Measurements from ENCODE around the gene CDC45.

The CDC45 gene

GRCh38 chr22:19519041-19519926 lies 39.6 kb downstream of the CDC45 start:
- H3K9me3 ChIP-seq (ENCODE audit: control insufficient read depth, low read length), result no peaks in the 10 kb centered on the region
- no peak overlapping the region for H3K27ac ChIP-seq (ENCODE audit: insufficient read depth, low read length, poor library complexity, severe bottlenecking)
- peaks cover 15% of the 10 kb centered on the region for H3K27me3 ChIP-seq (replicated peaks; ENCODE audit: control insufficient read depth, insufficient read depth, low read length, poor library complexity, severe bottlenecking)
- no peaks in the 10 kb centered on the region for H3K36me3 ChIP-seq (ENCODE audit: control insufficient read depth, insufficient read depth, low read length)
- no peak overlapping the region for H3K4me3 ChIP-seq (ENCODE audit: insufficient read depth, low read depth, low read length, poor library complexity, severe bottlenecking)
- no peak for DNase-seq
- H3K4me1 ChIP-seq (ENCODE audit: control insufficient read depth, insufficient read depth, low read length, poor library complexity, severe bottlenecking), result peaks cover 14% of the 10 kb centered on the region

GRCh38 chr22:19520007-19520406 lies 40.3 kb downstream of the CDC45 start:
- DNase-seq, result no peak
- Histone ChIP-seq H3K4me3 (ENCODE audit: insufficient read depth, low read depth, low read length, poor library complexity, severe bottlenecking) (no peak overlapping the region), H3K4me1 (ENCODE audit: control insufficient read depth, insufficient read depth, low read length, poor library complexity, severe bottlenecking) (peaks cover 20% of the 10 kb centered on the region), H3K27me3 (replicated peaks; ENCODE audit: control insufficient read depth, insufficient read depth, low read length, poor library complexity, severe bottlenecking) (peaks cover 21% of the 10 kb centered on the region), H3K36me3 (ENCODE audit: control insufficient read depth, insufficient read depth, low read length) (no peaks in the 10 kb centered on the region), H3K9me3 (ENCODE audit: control insufficient read depth, low read length) (no peaks in the 10 kb centered on the region), H3K27ac (ENCODE audit: insufficient read depth, low read length, poor library complexity, severe bottlenecking) (no peak overlapping the region)

- Histone ChIP-seq H3K27ac (ENCODE audit: insufficient read depth, low read length, poor library complexity, severe bottlenecking) (no peak overlapping the region), H3K27me3 (replicated peaks; ENCODE audit: control insufficient read depth, insufficient read depth, low read length, poor library complexity, severe bottlenecking) (peaks cover 22% of the 10 kb centered on the region), H3K36me3 (ENCODE audit: control insufficient read depth, insufficient read depth, low read length) (no peaks in the 10 kb centered on the region), H3K9me3 (ENCODE audit: control insufficient read depth, low read length) (no peaks in the 10 kb centered on the region), H3K4me1 (ENCODE audit: control insufficient read depth, insufficient read depth, low read length, poor library complexity, severe bottlenecking) (peaks cover 20% of the 10 kb centered on the region), H3K4me3 (ENCODE audit: insufficient read depth, low read depth, low read length, poor library complexity, severe bottlenecking) (no peak overlapping the region)
- no peak for DNase-seq
Measured at GRCh38 chr22:19520566-19521305, 41.0 kb downstream of the CDC45 start.

- peaks cover 20% of the 10 kb centered on the region for H3K4me1 ChIP-seq (ENCODE audit: control insufficient read depth, insufficient read depth, low read length, poor library complexity, severe bottlenecking)
- no peak overlapping the region for H3K4me3 ChIP-seq (ENCODE audit: insufficient read depth, low read depth, low read length, poor library complexity, severe bottlenecking)
- no peak overlapping the region for H3K27ac ChIP-seq (ENCODE audit: insufficient read depth, low read length, poor library complexity, severe bottlenecking)
- H3K27me3 ChIP-seq (replicated peaks; ENCODE audit: control insufficient read depth, insufficient read depth, low read length, poor library complexity, severe bottlenecking), result peaks cover 22% of the 10 kb centered on the region
- no peak for DNase-seq
- no peaks in the 10 kb centered on the region for H3K36me3 ChIP-seq (ENCODE audit: control insufficient read depth, insufficient read depth, low read length)
- no peaks in the 10 kb centered on the region for H3K9me3 ChIP-seq (ENCODE audit: control insufficient read depth, low read length)
Measured at GRCh38 chr22:19522190-19522880, 42.6 kb downstream of the CDC45 start.

GRCh38 chr22:19522881-19523239 lies 43.1 kb downstream of the CDC45 start:
- Histone ChIP-seq H3K4me3 (ENCODE audit: insufficient read depth, low read depth, low read length, poor library complexity, severe bottlenecking) (peak overlapping the region; percentile 42), H3K27ac (ENCODE audit: insufficient read depth, low read length, poor library complexity, severe bottlenecking) (no peak overlapping the region), H3K27me3 (replicated peaks; ENCODE audit: control insufficient read depth, insufficient read depth, low read length, poor library complexity, severe bottlenecking) (peaks cover 22% of the 10 kb centered on the region), H3K4me1 (ENCODE audit: control insufficient read depth, insufficient read depth, low read length, poor library complexity, severe bottlenecking) (peaks cover 20% of the 10 kb centered on the region), H3K36me3 (ENCODE audit: control insufficient read depth, insufficient read depth, low read length) (no peaks in the 10 kb centered on the region), H3K9me3 (ENCODE audit: control insufficient read depth, low read length) (no peaks in the 10 kb centered on the region)
- DNase-seq, result no peak

- peak overlapping the region; percentile 42 for H3K4me3 ChIP-seq (ENCODE audit: insufficient read depth, low read depth, low read length, poor library complexity, severe bottlenecking)
Measured at GRCh38 chr22:19523240-19524169, 43.8 kb downstream of the CDC45 start.

GRCh38 chr22:19524170-19525115 lies 44.7 kb downstream of the CDC45 start, which contains the start of gene CLDN5:
Gene CLDN5, minus strand, starts transcription at chr22:19524410. Its CDS starts 155 bp downstream, at chr22:19524255.
- no peak for DNase-seq
- peak within 1 kb of the TSS; percentile 42 for H3K4me3 ChIP-seq (ENCODE audit: insufficient read depth, low read depth, low read length, poor library complexity, severe bottlenecking)
- H3K4me1 ChIP-seq (ENCODE audit: control insufficient read depth, insufficient read depth, low read length, poor library complexity, severe bottlenecking), result peaks cover 20% of the 10 kb centered on the region
- no peaks in the 10 kb centered on the region for H3K36me3 ChIP-seq (ENCODE audit: control insufficient read depth, insufficient read depth, low read length)
- no peaks in the 10 kb centered on the region for H3K9me3 ChIP-seq (ENCODE audit: control insufficient read depth, low read length)
- H3K27ac ChIP-seq (ENCODE audit: insufficient read depth, low read length, poor library complexity, severe bottlenecking), result no peak within 1 kb of the TSS
- H3K27me3 ChIP-seq (replicated peaks; ENCODE audit: control insufficient read depth, insufficient read depth, low read length, poor library complexity, severe bottlenecking), result peaks cover 22% of the 10 kb centered on the region

More at GRCh38 chr22:19523240-19524169, 43.8 kb downstream of the CDC45 start:
- H3K9me3 ChIP-seq (ENCODE audit: control insufficient read depth, low read length), result no peaks in the 10 kb centered on the region
- no peak for DNase-seq
- H3K4me1 ChIP-seq (ENCODE audit: control insufficient read depth, insufficient read depth, low read length, poor library complexity, severe bottlenecking), result peaks cover 20% of the 10 kb centered on the region
- no peaks in the 10 kb centered on the region for H3K36me3 ChIP-seq (ENCODE audit: control insufficient read depth, insufficient read depth, low read length)
- H3K27ac ChIP-seq (ENCODE audit: insufficient read depth, low read length, poor library complexity, severe bottlenecking), result no peak overlapping the region
- H3K27me3 ChIP-seq (replicated peaks; ENCODE audit: control insufficient read depth, insufficient read depth, low read length, poor library complexity, severe bottlenecking), result peaks cover 22% of the 10 kb centered on the region

- no peaks in the 10 kb centered on the region for H3K9me3 ChIP-seq (ENCODE audit: control insufficient read depth, low read length)
- peaks cover 20% of the 10 kb centered on the region for H3K4me1 ChIP-seq (ENCODE audit: control insufficient read depth, insufficient read depth, low read length, poor library complexity, severe bottlenecking)
- no peaks in the 10 kb centered on the region for H3K36me3 ChIP-seq (ENCODE audit: control insufficient read depth, insufficient read depth, low read length)
- DNase-seq, result no peak
- no peak overlapping the region for H3K27ac ChIP-seq (ENCODE audit: insufficient read depth, low read length, poor library complexity, severe bottlenecking)
- no peak overlapping the region for H3K4me3 ChIP-seq (ENCODE audit: insufficient read depth, low read depth, low read length, poor library complexity, severe bottlenecking)
- H3K27me3 ChIP-seq (replicated peaks; ENCODE audit: control insufficient read depth, insufficient read depth, low read length, poor library complexity, severe bottlenecking), result peaks cover 22% of the 10 kb centered on the region
Measured at GRCh38 chr22:19525116-19525660, 45.5 kb downstream of the CDC45 start.

Measured in effector memory CD4-positive, alpha-beta T cell (primary cell).